Neuronal stem cell (in vitro differentiated cells): ENCODE data around the gene SUGCT.

Experiments
- DNase-seq: peaks from one replicate; pipeline ENCODE4 v3.0.0-alpha.2; 2013; ENCODE audit warnings: low spot score
- H2AFZ ChIP-seq: one replicate; pipeline ENCODE4 v1.6.1; 2013; ENCODE audit warnings: mild to moderate bottlenecking, low read length, inconsistent platforms
- H2AK5ac ChIP-seq: 2 replicates; pipeline ENCODE4 v1.6.1; 2013; ENCODE audit warnings: low read depth, mild to moderate bottlenecking, inconsistent platforms, low read length, moderate library complexity, mixed read lengths
- H2BK120ac ChIP-seq: 2 replicates; pipeline ENCODE4 v1.6.1; 2013; ENCODE audit warnings: low read depth, mild to moderate bottlenecking, inconsistent platforms, low read length, moderate library complexity, mixed read lengths
- H2BK12ac ChIP-seq: one replicate; pipeline ENCODE4 v1.6.1; 2013; ENCODE audit warnings: low read length, inconsistent platforms
- H2BK15ac ChIP-seq: 2 replicates; pipeline ENCODE4 v1.6.1; 2013; ENCODE audit warnings: mild to moderate bottlenecking, low read length, inconsistent platforms, mixed read lengths
- H2BK5ac ChIP-seq: one replicate; pipeline ENCODE4 v1.6.1; 2013; ENCODE audit warnings: inconsistent platforms, mild to moderate bottlenecking, low read length, moderate library complexity
- H3K14ac ChIP-seq: one replicate; pipeline ENCODE4 v1.6.1; 2013; ENCODE audit warnings: low read length, inconsistent platforms
- H3K18ac ChIP-seq: 2 replicates; pipeline ENCODE4 v1.6.1; 2013; ENCODE audit warnings: low read length, inconsistent platforms
- H3K23ac ChIP-seq: 2 replicates; pipeline ENCODE4 v1.6.1; 2013; ENCODE audit warnings: low read depth, mild to moderate bottlenecking, mixed read lengths, low read length, inconsistent platforms; ENCODE audit not compliant: poor library complexity
- H3K27ac ChIP-seq: replicated peaks from 3 replicates; pipeline ENCODE4 v1.5.1; 2013; ENCODE audit warnings: low read length, inconsistent platforms
- H3K27me3 ChIP-seq, 3 experiments: 2 replicates each; pipeline ENCODE4 v1.6.1; 2013; ENCODE audit warnings: low read length in 3 of 3, mild to moderate bottlenecking in 2 of 3, inconsistent platforms in 1 of 3, low read depth in 1 of 3, mixed read lengths in 1 of 3, moderate library complexity in 1 of 3; ENCODE audit not compliant: control insufficient read depth in 3 of 3, insufficient read depth in 3 of 3
- H3K36me3 ChIP-seq, 2 donors: replicated peaks in 1 of 2; 2 replicates each; pipeline ENCODE4 v1.6.1; 2013; ENCODE audit warnings: low read length in 2 of 2; ENCODE audit not compliant: control insufficient read depth in 2 of 2, insufficient read depth in 2 of 2
- H3K4ac ChIP-seq: 2 replicates; pipeline ENCODE4 v1.6.1; 2013; ENCODE audit warnings: inconsistent platforms, mild to moderate bottlenecking, low read length, moderate library complexity
- H3K4me1 ChIP-seq, 2 donors: 1 replicate in 1 of 2; 2 replicates in 1 of 2; pipeline ENCODE4 v1.6.1; 2013; ENCODE audit warnings: low read length in 2 of 2, low read depth in 1 of 2; ENCODE audit not compliant: control insufficient read depth in 2 of 2, insufficient read depth in 1 of 2
- H3K4me2 ChIP-seq: one replicate; pipeline ENCODE4 v1.6.1; 2013; ENCODE audit warnings: mild to moderate bottlenecking, low read length, inconsistent platforms; ENCODE audit not compliant: insufficient read depth, poor library complexity, severe bottlenecking
- H3K4me3 ChIP-seq, 2 donors: 2 replicates each; pipeline ENCODE4 v1.5.1; 2013; ENCODE audit warnings: low read length in 2 of 2, mild to moderate bottlenecking in 2 of 2, inconsistent platforms in 1 of 2, moderate library complexity in 1 of 2
- H3K79me1 ChIP-seq: one replicate; pipeline ENCODE4 v1.6.1; 2013; ENCODE audit warnings: low read depth, mild to moderate bottlenecking, inconsistent platforms, low read length, moderate library complexity
- H3K9ac ChIP-seq: one replicate; pipeline ENCODE4 v1.6.1; 2013; ENCODE audit warnings: mild to moderate bottlenecking, low read depth, low read length, inconsistent platforms; ENCODE audit not compliant: poor library complexity
- H3K9me3 ChIP-seq, 2 donors: replicated peaks in 1 of 2; 2 replicates each; pipeline versions ENCODE3 to v1.6.1; 2013; ENCODE audit warnings: low read length in 2 of 2, mild to moderate bottlenecking in 2 of 2, inconsistent platforms in 1 of 2, low read depth in 1 of 2, mixed read lengths in 1 of 2, moderate library complexity in 1 of 2; ENCODE audit not compliant: control insufficient read depth in 2 of 2, insufficient read depth in 1 of 2
- H4K8ac ChIP-seq: one replicate; pipeline ENCODE4 v1.6.1; 2013; ENCODE audit warnings: low read depth, mild to moderate bottlenecking, inconsistent platforms, low read length, moderate library complexity
- H4K91ac ChIP-seq: one replicate; pipeline ENCODE4 v1.6.1; 2013; ENCODE audit warnings: low read length, low read depth, mild to moderate bottlenecking, inconsistent platforms; ENCODE audit not compliant: poor library complexity
- WGBS, 2 donors: extraction: QIAGEN DNeasy Blood & Tissue Kit; methylation state at CpG; one replicate each; pipeline ENCODE4 v1.1.7; 2013; ENCODE audit warnings: missing lambda C conversion rate in 2 of 2, mixed read lengths in 1 of 2; ENCODE audit not compliant: insufficient read length in 2 of 2, insufficient replicate concordance in 1 of 2; ENCODE audit errors: extremely low coverage in 2 of 2; 5-methylcytosine and 5-hydroxymethylcytosine counted together

The SUGCT gene

GRCh38 chr7:40194745-40195144 lies 59.9 kb downstream of the SUGCT start:
- Histone ChIP-seq H3K9ac (no peak overlapping the region), H2BK120ac (no peak overlapping the region), H2BK5ac (no peak overlapping the region), H4K91ac (no peak overlapping the region), H3K4me3 (no peak overlapping the region), H3K27ac (no peak overlapping the region), H3K9me3 (no peaks in the 10 kb centered on the region), H3K4ac (no peak overlapping the region), H2AFZ (no peak overlapping the region), H3K4me2 (no peak overlapping the region), H3K4me1 (no peaks in the 10 kb centered on the region), H3K27me3 (no peaks in the 10 kb centered on the region), H3K36me3 (no peaks in the 10 kb centered on the region), H2BK15ac (no peak overlapping the region), H4K8ac (no peak overlapping the region), H3K14ac (no peak overlapping the region), H3K23ac (no peak overlapping the region), H3K79me1 (no peaks in the 10 kb centered on the region), H3K18ac (no peak overlapping the region), H2AK5ac (no peak overlapping the region), H2BK12ac (no peak overlapping the region)
- no CpG with 5 or more reads among the region's 1 CpG for WGBS, 2 donors
- DNase-seq, result no peak

DNA sequence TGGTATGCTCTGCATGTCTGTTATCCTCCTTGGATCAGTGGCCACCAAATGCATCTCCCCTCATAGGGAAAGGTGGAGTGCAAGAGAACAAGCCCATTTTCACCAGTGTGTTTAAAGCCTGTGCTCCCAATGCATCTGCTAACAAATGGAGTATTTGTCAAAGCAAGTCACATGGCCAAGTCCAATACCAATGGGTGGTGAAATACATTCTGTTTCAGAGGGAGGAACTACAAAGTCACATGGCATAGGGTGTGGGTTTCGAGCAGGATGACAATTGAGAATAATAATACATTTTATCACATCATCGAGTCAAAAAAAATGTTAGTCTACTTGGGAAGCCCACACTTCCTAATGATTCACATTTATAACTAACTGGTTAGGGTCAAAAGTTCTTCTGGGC lies 62.7 kb downstream of the SUGCT start:
- Histone ChIP-seq H3K14ac (no peak overlapping the region), H4K91ac (no peak overlapping the region), H3K27ac (no peak overlapping the region), H3K36me3 (no peaks in the 10 kb centered on the region), H3K27me3 (no peaks in the 10 kb centered on the region), H3K4ac (no peak overlapping the region), H2BK5ac (no peak overlapping the region), H2BK12ac (no peak overlapping the region), H4K8ac (no peak overlapping the region), H2BK120ac (no peak overlapping the region), H3K9me3 (no peaks in the 10 kb centered on the region), H3K23ac (no peak overlapping the region), H3K79me1 (no peaks in the 10 kb centered on the region), H2AFZ (no peak overlapping the region), H3K18ac (no peak overlapping the region), H3K9ac (no peak overlapping the region), H3K4me1 (no peaks in the 10 kb centered on the region), H2AK5ac (no peak overlapping the region), H3K4me2 (no peak overlapping the region), H2BK15ac (no peak overlapping the region), H3K4me3 (no peak overlapping the region)
- WGBS, 2 donors, result no CpG with 5 or more reads among the region's 2 CpGs
- DNase-seq, result no peak

- Histone ChIP-seq H2AK5ac (no peak overlapping the region), H3K9ac (no peak overlapping the region), H3K79me1 (no peaks in the 10 kb centered on the region), H3K27ac (no peak overlapping the region), H2BK12ac (no peak overlapping the region), H3K9me3 (no peaks in the 10 kb centered on the region), H3K23ac (no peak overlapping the region), H3K4me3 (no peak overlapping the region), H2BK120ac (no peak overlapping the region), H3K14ac (no peak overlapping the region), H3K4ac (no peak overlapping the region), H2BK15ac (no peak overlapping the region), H4K91ac (no peak overlapping the region), H3K4me1 (no peaks in the 10 kb centered on the region), H4K8ac (no peak overlapping the region), H2AFZ (no peak overlapping the region), H3K36me3 (no peaks in the 10 kb centered on the region), H2BK5ac (no peak overlapping the region), H3K27me3 (no peaks in the 10 kb centered on the region), H3K4me2 (no peak overlapping the region), H3K18ac (no peak overlapping the region)
- no CpG with 5 or more reads among the region's 2 CpGs for WGBS, 2 donors
- no peak for DNase-seq
These were observed 64.4 kb downstream of the SUGCT start for GRCh38 chr7:40199076-40199802.

- Histone ChIP-seq H2AFZ (no peak overlapping the region), H3K23ac (no peak overlapping the region), H2BK12ac (no peak overlapping the region), H3K4ac (no peak overlapping the region), H3K4me3 (no peak overlapping the region), H3K9me3 (no peaks in the 10 kb centered on the region), H4K8ac (no peak overlapping the region), H3K18ac (no peak overlapping the region), H2BK15ac (no peak overlapping the region), H3K4me2 (no peak overlapping the region), H4K91ac (no peak overlapping the region), H2BK5ac (no peak overlapping the region), H3K36me3 (no peaks in the 10 kb centered on the region), H3K4me1 (no peaks in the 10 kb centered on the region), H3K14ac (no peak overlapping the region), H3K79me1 (no peaks in the 10 kb centered on the region), H3K27ac (no peak overlapping the region), H3K9ac (no peak overlapping the region), H2BK120ac (no peak overlapping the region), H2AK5ac (no peak overlapping the region), H3K27me3 (no peaks in the 10 kb centered on the region)
- DNase-seq, result no peak
- no CpG with 5 or more reads among the region's 3 CpGs for WGBS, 2 donors
These were observed 66.0 kb downstream of the SUGCT start for GRCh38 chr7:40200791-40201190.
